C4-2B (cell line): Measurements from ENCODE around the gene PRKCE.

ENCODE experiments used
- CTCF ChIP-seq: fragments of 450-650 bp; conservative IDR thresholded peaks from 2 replicates; pipeline ENCODE4 v1.5.1; 2017; ENCODE audit warnings: mild to moderate bottlenecking
- ZFX ChIP-seq: fragments of 450-650 bp; IDR thresholded peaks from 2 replicates; pipeline ENCODE4 v1.6.1; 2017

GRCh38 chr2:45951025-45951727 is 299.7 kb downstream of the PRKCE start:
- TF ChIP-seq CTCF (no peak), ZFX (no peak)
